Esophagus squamous epithelium (tissue), 4 donors: Measurements from ENCODE around the gene TRAPPC2L.
A peak's percentile ranks its signal among the peaks of the same experiment; 100 is the strongest.

Experiments used
- CTCF ChIP-seq, 6 experiments: fragments of 450-650 bp in 4 of 6; fragments of 200-600 bp in 2 of 6; sonication (generic) in 2 of 6; IDR thresholded peaks; one replicate each; pipeline ENCODE4 v1.5.1; 2016 to 2019; ENCODE audit warnings: antibody characterized with exemption in 6 of 6, mild to moderate bottlenecking in 4 of 6, moderate library complexity in 4 of 6
- POLR2A ChIP-seq, 4 donors: fragments of 450-650 bp; IDR thresholded peaks; one replicate each; pipeline ENCODE4 v1.6.1; 2017; ENCODE audit warnings: antibody characterized with exemption in 4 of 4, mild to moderate bottlenecking in 4 of 4, moderate library complexity in 3 of 4

GRCh38 chr16:88810912-88811768 lies 45.8 kb upstream of the TRAPPC2L start:
- TF ChIP-seq CTCF (IDR thresholded peaks at IDR 0.05) (no peak), POLR2A (IDR thresholded peaks at IDR 0.05) (peak in 2 of 4 donors; percentile 72 to 85)
